A549 treated with AZD9567 at 1 μM for 4 hours (cell line): Measurements from ENCODE around the gene CEBPA. TPM values are rescaled to one million over a fixed set of nuclear protein-coding genes. Genes with fewer than 3 reads are reported as not detected.

Experiments used
- total RNA-seq: library from RNA; stranded (reverse); fragments of 200-300 nt; extraction: Qiagen RNA extraction; gene quantifications from 5 replicates; pipeline ENCODE4 v1.2.3, GENCODE V29; 2022; ENCODE audit not compliant: insufficient read depth

Gene CEBPA
- total RNA-seq: 6.0 to 10.4 TPM (median 10.2 TPM) in 5 replicates

GRCh38 chr19:33302175-33302973 is at the start of gene CEBPA:
Gene CEBPA (minus strand): TSS chr19:33302534. CDS start chr19:33302414, 120 bp downstream.

Other genes starting within 250 kb of the CEBPA start
- 44.8 to 94.8 TPM (median 51.7 TPM) in 5 replicates for gene RHPN2, start 237.6 kb downstream of the CEBPA start, total RNA-seq
- gene GPATCH1, start 221.4 kb downstream of the CEBPA start, total RNA-seq: 13.9 to 15.3 TPM (median 14.3 TPM) in 5 replicates
- 0.23 TPM in 1 of 5 replicates, not detected in the others for gene WDR88, start 170.4 kb downstream of the CEBPA start, total RNA-seq
- gene LRP3, start 108.2 kb downstream of the CEBPA start, total RNA-seq: 36.5 to 55.7 TPM (median 53.4 TPM) in 5 replicates
- 0.05 to 0.12 TPM (median 0.09 TPM) in 4 of 5 replicates, not detected in the other for gene SLC7A10, start 76.7 kb downstream of the CEBPA start, total RNA-seq
- 35.7 to 41.3 TPM (median 39.2 TPM) in 5 replicates for gene CEBPG, start 71.2 kb upstream of the CEBPA start, total RNA-seq
- 121 to 125 TPM (median 123 TPM) in 5 replicates for gene PEPD, start 219.3 kb upstream of the CEBPA start, total RNA-seq